Muscle layer of colon (tissue), 2 donors: ENCODE data around the gene USP8.

Source experiments
- H3K27ac ChIP-seq: one replicate; pipeline ENCODE4 v1.7.0; 2013; ENCODE audit warnings: low read depth, mild to moderate bottlenecking, low read length, moderate library complexity
- H3K27me3 ChIP-seq, 2 donors: one replicate each; pipeline ENCODE4 v1.7.0; 2013; ENCODE audit warnings: low read length in 2 of 2, mild to moderate bottlenecking in 2 of 2; ENCODE audit not compliant: insufficient read depth in 2 of 2, control insufficient read depth in 1 of 2
- H3K36me3 ChIP-seq: one replicate; pipeline ENCODE4 v1.7.0; 2013; ENCODE audit warnings: mild to moderate bottlenecking, low read length; ENCODE audit not compliant: insufficient read depth
- H3K4me1 ChIP-seq: one replicate; pipeline ENCODE4 v1.7.0; 2013; ENCODE audit warnings: mild to moderate bottlenecking, low read length; ENCODE audit not compliant: insufficient read depth
- H3K4me3 ChIP-seq, 2 donors: one replicate each; pipeline ENCODE4 v1.7.0; 2013; ENCODE audit warnings: low read length in 2 of 2, low read depth in 1 of 2, mild to moderate bottlenecking in 1 of 2, moderate library complexity in 1 of 2
- H3K9ac ChIP-seq: one replicate; pipeline ENCODE4 v1.7.0; 2013; ENCODE audit warnings: low read length
- H3K9me3 ChIP-seq: one replicate; pipeline ENCODE4 v1.7.0; 2013; ENCODE audit warnings: mild to moderate bottlenecking, low read length
- donor health status: abdominal sarcoma.
- donor health status: Adenocarcinoma of cecum.

USP8 gene

GRCh38 chr15:50546566-50546965 is 122.4 kb downstream of the USP8 start, which contains the start of gene USP50:
TSS of gene USP50 (minus strand) at chr15:50546666. CDS start at chr15:50546525, 141 bp downstream.
- no peaks in the 10 kb centered on the region for H3K4me1 ChIP-seq

GRCh38 chr15:50549326-50549725 is 125.1 kb downstream of the USP8 start:
- Histone ChIP-seq H3K9me3 (no peaks in the 10 kb centered on the region), H3K36me3 (no peaks in the 10 kb centered on the region), H3K27me3 (no peaks in the 10 kb centered on the region), H3K27ac (no peak overlapping the region), H3K4me3 (no peak overlapping the region), H3K4me1 (no peaks in the 10 kb centered on the region), H3K9ac (no peak overlapping the region)

More at GRCh38 chr15:50546566-50546965, 122.4 kb downstream of the USP8 start, which contains the start of gene USP50:
- Histone ChIP-seq H3K9ac (no peak within 1 kb of the TSS), H3K27me3 (no peaks in the 10 kb centered on the region), H3K27ac (no peak within 1 kb of the TSS), H3K36me3 (no peaks in the 10 kb centered on the region), H3K9me3 (no peaks in the 10 kb centered on the region), H3K4me3 (no peak within 1 kb of the TSS)

- Histone ChIP-seq H3K27me3 (no peaks in the 10 kb centered on the region), H3K27ac (no peak overlapping the region), H3K36me3 (no peaks in the 10 kb centered on the region), H3K4me3 (no peak overlapping the region), H3K9me3 (no peaks in the 10 kb centered on the region), H3K9ac (no peak overlapping the region), H3K4me1 (no peaks in the 10 kb centered on the region)
Observed at GRCh38 chr15:50552238-50552637, 128.0 kb downstream of the USP8 start.

GRCh38 chr15:50556642-50557371 is 132.6 kb downstream of the USP8 start:
- Histone ChIP-seq H3K9me3 (no peaks in the 10 kb centered on the region), H3K9ac (no peak overlapping the region)

GRCh38 chr15:50558012-50558411 is 133.8 kb downstream of the USP8 start:
- no peaks in the 10 kb centered on the region for H3K9me3 ChIP-seq
- H3K36me3 ChIP-seq: peaks cover 9% of the 10 kb centered on the region
- H3K4me3 ChIP-seq: no peak overlapping the region
- no peaks in the 10 kb centered on the region for H3K4me1 ChIP-seq
- no peaks in the 10 kb centered on the region for H3K27me3 ChIP-seq
- H3K27ac ChIP-seq: no peak overlapping the region
- no peak overlapping the region for H3K9ac ChIP-seq

More at GRCh38 chr15:50556642-50557371, 132.6 kb downstream of the USP8 start:
- H3K4me1 ChIP-seq: no peaks in the 10 kb centered on the region
- H3K27me3 ChIP-seq: no peaks in the 10 kb centered on the region
- peaks cover 8% of the 10 kb centered on the region for H3K36me3 ChIP-seq
- H3K27ac ChIP-seq: no peak overlapping the region
- H3K4me3 ChIP-seq: no peak overlapping the region

GRCh38 chr15:50562735-50563640 is 138.8 kb downstream of the USP8 start:
- Histone ChIP-seq H3K9ac (no peak overlapping the region), H3K36me3 (peaks cover 19% of the 10 kb centered on the region), H3K4me3 (no peak overlapping the region), H3K9me3 (no peaks in the 10 kb centered on the region), H3K4me1 (no peaks in the 10 kb centered on the region), H3K27me3 (no peaks in the 10 kb centered on the region), H3K27ac (no peak overlapping the region)

GRCh38 chr15:50563756-50564155 is 139.6 kb downstream of the USP8 start:
- Histone ChIP-seq H3K9me3 (no peaks in the 10 kb centered on the region), H3K9ac (no peak overlapping the region), H3K27ac (no peak overlapping the region), H3K4me1 (no peaks in the 10 kb centered on the region), H3K4me3 (no peak overlapping the region), H3K36me3 (peaks cover 19% of the 10 kb centered on the region), H3K27me3 (no peaks in the 10 kb centered on the region)
